Activated B cell treated with CpG ODN at 0.5 μM for 24 hours (primary cell): ENCODE results near the gene XPNPEP3. TPM values are rescaled to one million over a fixed set of nuclear protein-coding genes. Genes with fewer than 3 reads are reported as not detected.
"Not testable (repeated sequence)": the region's sequence is repeated elsewhere in the genome, so short reads cannot be mapped to it uniquely, and the experiment has no call there.

Experiments used
- ATAC-seq: fragments of 200-7000 bp; cut with Tn5 transposase; one replicate; pipeline ENCODE4 v1.10.0; 2021; ENCODE audit warnings: low read depth, mild to moderate bottlenecking, moderate library complexity
- CTCF ChIA-PET: fragments of 350-600 bp; sonication (Branson Sonifier 250); formaldehyde crosslinking; loops from one replicate; lab custom pipeline; 2021; ENCODE audit warnings: antibody characterized with exemption; lab: Charles Lee
- POLR2A ChIA-PET: fragments of 350-600 bp; sonication (Branson Sonifier 250); formaldehyde crosslinking; loops from one replicate; lab custom pipeline; 2021; ENCODE audit warnings: antibody characterized with exemption; lab: Charles Lee
- DNase-seq: peaks from one replicate; pipeline ENCODE4 v3.0.0; 2022
- H3K27ac Mint-ChIP-seq: one replicate; pipeline ENCODE4 v1.8.0; 2020; ENCODE audit warnings: mixed read lengths
- H3K27me3 Mint-ChIP-seq: one replicate; pipeline ENCODE4 v1.8.0; 2021; ENCODE audit warnings: mixed read lengths
- H3K36me3 Mint-ChIP-seq: one replicate; pipeline ENCODE4 v1.8.0; 2021; ENCODE audit warnings: low read depth, mixed read lengths
- H3K4me1 Mint-ChIP-seq: one replicate; pipeline ENCODE4 v1.8.0; 2021; ENCODE audit warnings: mixed read lengths
- H3K4me3 Mint-ChIP-seq: one replicate; pipeline ENCODE4 v1.8.0; 2020; ENCODE audit warnings: mild to moderate bottlenecking, mixed read lengths
- H3K9me3 Mint-ChIP-seq: one replicate; pipeline ENCODE4 v1.8.0; 2020; ENCODE audit warnings: mixed read lengths
- CTCF ChIP-seq: fragments of 200-600 bp; IDR thresholded peaks from one replicate; pipeline ENCODE4 v1.8.0; 2022; ENCODE audit warnings: antibody characterized with exemption, mild to moderate bottlenecking
- intact Hi-C: fragments of 100-400 bp; cut with micrococcal nuclease; formaldehyde crosslinking; loops from one replicate; pipeline ENCODE4 v1.15.1; 2024
- total RNA-seq: library from RNA; stranded (reverse); gene quantifications from 2 replicates; pipeline ENCODE4 v1.2.3, GENCODE V29; 2022

XPNPEP3 gene
- total RNA-seq, 1 donor from 2014 or later, result 20.8 TPM

DNA sequence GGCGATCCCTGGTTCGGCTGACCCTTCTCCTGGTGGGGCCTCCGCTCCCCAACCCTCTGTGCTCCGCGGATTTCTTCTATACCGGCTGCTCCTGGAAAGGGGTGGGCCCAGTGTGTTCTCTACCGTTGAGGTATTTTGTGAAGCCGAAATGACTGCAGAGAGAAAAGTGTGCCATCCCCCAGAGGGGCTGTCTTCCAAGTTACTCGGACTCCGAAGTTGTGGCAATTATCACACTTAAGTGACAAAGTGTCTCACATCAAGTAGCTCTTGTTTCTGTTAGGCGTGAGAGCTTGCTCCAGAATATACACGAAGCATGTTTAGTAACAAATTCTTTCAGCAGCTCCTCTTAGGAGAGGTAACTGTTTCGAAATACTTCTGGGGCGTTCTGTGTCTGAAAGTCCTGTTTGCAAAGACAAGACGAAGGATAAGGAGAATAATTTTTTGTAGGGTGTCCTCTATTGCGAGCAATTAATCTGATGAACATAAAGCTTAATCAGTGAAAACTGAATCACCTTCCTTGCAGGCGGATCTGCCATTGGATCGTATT is 434 bp downstream of the XPNPEP3 start:
- ChIA-PET POLR2A (interaction anchor here (0.6 to 1.8 kb wide), 16 partner anchors 12 to 943 kb away, joined by 3 to 18 read pairs (median 4); partner anchors contain the start of genes CCDC134, EP300, MRTFA and PHF5A), CTCF (interaction anchor here (0.6 to 3.3 kb wide), 3 partner anchors 39 to 175 kb away, joined by 4 to 13 read pairs (median 6); no protein-coding TSS in a partner anchor)
- DNase-seq (no peak), ATAC-seq (peak; percentile 1)
- Mint-ChIP-seq H3K36me3 (peaks cover 41% of the 10 kb centered on the region), H3K27me3 (no peaks in the 10 kb centered on the region), H3K27ac (peak overlapping the region; percentile 100), H3K9me3 (no peaks in the 10 kb centered on the region), H3K4me1 (peaks cover 44% of the 10 kb centered on the region), H3K4me3 (peak overlapping the region; percentile 98)
- intact Hi-C loops, result loop anchor here (1.0 to 2.0 kb wide), 6 partner anchors 41 to 611 kb away; partner anchors contain the start of genes ACO2, MRTFA, PHF5A and TEF
- TF ChIP-seq CTCF, result no peak

- no peak for TF ChIP-seq CTCF
- Mint-ChIP-seq H3K9me3 (no peaks in the 10 kb centered on the region), H3K4me1 (peaks cover 28% of the 10 kb centered on the region), H3K36me3 (peaks cover 23% of the 10 kb centered on the region), H3K27me3 (no peaks in the 10 kb centered on the region), H3K4me3 (no peak within 1 kb of the TSS), H3K27ac (peak within 1 kb of the TSS; percentile 30)
- ChIA-PET POLR2A (no interaction called here), CTCF (no interaction called here)
- ATAC-seq, result no peak
- DNase-seq, result no peak
- intact Hi-C loops, result no loop called here
Observed at GRCh38 chr22:40862013-40862412, 5.1 kb downstream of the XPNPEP3 start, which contains the start of gene DNAJB7. Gene DNAJB7, minus strand, starts transcription at chr22:40862113. Its CDS starts 119 bp downstream, at chr22:40861994.

- DNase-seq (no peak), ATAC-seq (no peak)
- Mint-ChIP-seq H3K4me3 (no peak overlapping the region), H3K27ac (no peak overlapping the region), H3K27me3 (no peaks in the 10 kb centered on the region), H3K9me3 (no peaks in the 10 kb centered on the region), H3K36me3 (peaks cover 17% of the 10 kb centered on the region), H3K4me1 (peaks cover 24% of the 10 kb centered on the region)
- ChIA-PET CTCF (no interaction called here), POLR2A (interaction anchor here (0.5 kb wide), 1 partner anchor 612 kb away, joined by 3 read pairs; no protein-coding TSS in a partner anchor)
- intact Hi-C loops, result no loop called here
- no peak for TF ChIP-seq CTCF
Observed at GRCh38 chr22:40862537-40862936, 5.6 kb downstream of the XPNPEP3 start.

DNA sequence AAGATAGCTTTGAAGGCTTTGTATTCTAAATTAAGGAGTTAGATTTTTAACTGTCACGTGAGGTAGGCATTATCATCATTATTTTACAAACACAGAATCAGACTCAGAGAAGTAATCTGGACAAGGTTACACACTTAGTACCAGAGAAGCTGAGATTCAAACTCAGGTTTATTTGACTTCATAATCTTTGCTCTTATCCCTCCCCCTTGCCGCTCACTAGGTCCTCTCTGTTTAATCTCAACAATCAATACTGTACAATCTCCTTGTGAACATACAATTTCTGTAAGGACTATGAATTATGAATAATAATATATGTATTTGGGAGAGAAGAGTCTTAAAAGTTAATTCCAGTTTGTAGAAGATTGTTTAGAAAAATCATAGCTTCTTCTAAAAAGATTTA is 10.2 kb downstream of the XPNPEP3 start:
- no peak for TF ChIP-seq CTCF
- no peaks in the 10 kb centered on the region for H3K27me3 Mint-ChIP-seq
- peaks cover 7% of the 10 kb centered on the region for H3K36me3 Mint-ChIP-seq
- H3K4me1 Mint-ChIP-seq, result peaks cover 11% of the 10 kb centered on the region
- H3K27ac Mint-ChIP-seq, result no peak overlapping the region
- intact Hi-C loops, result no loop called here
- DNase-seq (no peak), ATAC-seq (no peak)
- POLR2A ChIA-PET, result no interaction called here
- CTCF ChIA-PET, result no interaction called here
- no peak overlapping the region for H3K4me3 Mint-ChIP-seq
- H3K9me3 Mint-ChIP-seq, result no peaks in the 10 kb centered on the region

DNA sequence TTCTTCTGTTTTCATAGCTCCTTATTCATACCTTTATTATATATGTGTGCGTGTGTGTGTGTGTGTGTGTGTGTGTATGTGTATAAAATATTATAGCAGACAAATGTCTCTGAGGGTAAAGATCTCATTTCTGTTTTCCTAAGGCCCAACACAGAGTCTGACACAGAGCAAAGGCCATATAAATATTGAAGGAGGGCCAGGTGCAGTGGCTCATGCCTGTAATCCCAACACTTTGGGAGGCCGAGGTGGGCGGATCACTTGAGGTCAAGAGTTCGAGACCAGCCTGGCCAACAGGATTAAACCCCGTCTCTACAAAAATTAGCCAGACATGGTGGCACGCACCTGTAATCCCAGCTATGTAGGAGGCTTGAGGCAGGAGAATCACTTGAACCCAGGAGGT is 11.4 kb downstream of the XPNPEP3 start:
- H3K4me3 Mint-ChIP-seq, CTCF ChIA-PET: not testable (repeated sequence)

More for the DNA sequence above, 11.4 kb downstream of the XPNPEP3 start:
- DNase-seq, ATAC-seq, H3K27ac Mint-ChIP-seq, H3K9me3 Mint-ChIP-seq, H3K27me3 Mint-ChIP-seq, intact Hi-C loops, H3K36me3 Mint-ChIP-seq, H3K4me1 Mint-ChIP-seq, POLR2A ChIA-PET: not testable (repeated sequence)
